SIG-M5 treated with dmso at 0.1 percent for 504 hours (cell line): ENCODE measurements around the gene SORL1.
A peak's percentile ranks its signal among the peaks of the same experiment; 100 is the strongest.
"Not testable (repeated sequence)": the region's sequence is repeated elsewhere in the genome, so short reads cannot be mapped to it uniquely, and the experiment has no call there.

Source experiments
- DNase-seq: peaks from one replicate; lab custom pipeline; 2025; ENCODE audit not compliant: unreplicated experiment; lab: John Stamatoyannopoulos, UW

SORL1 gene

DNA sequence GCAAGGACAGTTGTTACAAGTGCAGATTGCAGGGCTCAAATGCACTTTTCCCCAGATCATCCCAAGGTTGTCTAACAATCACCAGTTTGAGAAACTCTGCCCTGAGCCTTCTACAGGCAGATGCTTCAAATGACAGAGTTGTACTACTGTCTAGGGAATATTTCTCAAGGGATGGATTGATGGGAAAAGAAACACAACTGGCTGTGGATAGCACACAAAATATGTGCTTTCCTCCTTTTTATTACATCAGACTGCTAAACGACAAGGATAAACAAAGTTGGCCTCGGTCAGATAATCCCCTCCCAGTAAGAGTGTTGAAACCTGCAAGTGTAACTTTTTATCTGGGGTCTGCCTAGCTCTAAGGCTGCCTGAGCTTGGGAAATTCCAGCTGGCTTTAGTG is 47.3 kb downstream of the SORL1 start:
- no peak for DNase-seq

DNA sequence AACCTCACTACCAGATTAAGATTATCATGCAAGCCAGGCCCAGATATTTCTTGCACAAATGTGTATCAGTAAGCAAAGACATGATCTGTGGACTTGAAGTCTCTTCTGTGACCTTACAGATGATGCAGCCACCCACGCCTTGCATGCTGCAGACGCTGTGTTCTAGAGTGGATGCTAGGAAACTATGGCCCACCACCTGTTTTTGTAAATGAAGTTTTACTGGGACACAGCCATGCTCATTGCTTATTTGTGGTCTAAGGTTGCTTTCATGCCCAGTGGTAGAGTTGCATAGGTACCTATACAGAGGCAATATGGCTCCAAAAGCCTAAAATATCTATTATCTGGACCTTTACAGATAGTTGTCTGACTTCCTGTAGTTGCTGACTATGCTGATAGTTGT is 48.2 kb downstream of the SORL1 start:
- no peak for DNase-seq

DNA sequence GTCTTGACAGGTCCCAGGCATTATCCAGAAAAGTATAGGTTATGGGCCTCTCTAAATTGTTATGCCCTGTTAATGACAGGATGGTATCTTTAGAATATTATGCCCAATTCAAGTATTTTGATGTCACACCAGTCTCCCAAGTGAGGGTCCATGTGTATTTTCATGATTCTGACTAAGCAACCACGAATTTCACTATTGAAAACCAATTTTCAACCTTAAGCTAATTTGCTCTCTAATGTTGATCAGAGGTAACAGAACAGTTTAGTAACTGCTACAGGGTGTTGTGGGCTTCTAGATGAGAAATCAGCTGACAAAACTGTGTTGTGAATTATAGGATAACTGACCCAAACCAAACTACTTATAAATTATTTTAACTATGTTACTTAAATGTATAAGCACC is 48.6 kb downstream of the SORL1 start:
- no peak for DNase-seq

DNA sequence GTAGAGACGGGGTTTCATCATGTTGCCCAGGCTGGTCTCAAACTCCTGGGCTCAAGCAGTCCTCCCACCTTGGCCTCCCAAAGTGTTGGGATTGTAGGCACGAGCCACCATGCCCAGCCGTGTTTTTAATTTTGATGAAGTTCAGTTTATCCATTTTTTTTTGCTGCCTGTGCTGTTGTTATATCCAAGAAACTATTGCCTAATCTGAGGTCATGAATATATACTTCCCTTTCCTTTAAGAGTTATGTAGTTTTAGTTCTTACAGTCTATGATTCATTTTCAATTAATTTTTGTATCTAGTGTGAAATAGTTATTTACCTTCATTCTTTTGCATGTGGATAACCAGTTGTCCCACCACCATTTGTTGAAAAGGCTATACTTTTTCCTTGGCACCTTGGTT is 50.9 kb downstream of the SORL1 start:
- DNase-seq, result peak; percentile 71

DNA sequence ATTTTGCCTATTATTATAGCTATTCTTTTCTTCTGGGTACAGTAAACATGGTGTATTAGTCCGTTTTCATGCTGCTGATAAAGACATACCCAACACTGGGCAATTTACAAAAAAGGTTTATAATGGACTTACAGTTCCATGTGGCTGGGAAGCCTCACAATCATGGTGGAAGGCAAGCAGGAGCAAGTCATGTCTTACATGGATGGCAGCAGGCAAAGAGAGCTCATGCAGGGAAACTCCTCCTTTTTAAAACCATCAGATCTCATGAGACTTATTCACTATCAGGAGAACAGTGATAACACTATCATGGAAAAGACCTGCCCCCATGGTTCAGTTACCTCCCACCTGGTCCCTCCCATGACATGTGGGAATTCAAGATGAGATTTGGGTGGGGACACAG is 54.1 kb downstream of the SORL1 start:
- not testable (repeated sequence) for DNase-seq

DNA sequence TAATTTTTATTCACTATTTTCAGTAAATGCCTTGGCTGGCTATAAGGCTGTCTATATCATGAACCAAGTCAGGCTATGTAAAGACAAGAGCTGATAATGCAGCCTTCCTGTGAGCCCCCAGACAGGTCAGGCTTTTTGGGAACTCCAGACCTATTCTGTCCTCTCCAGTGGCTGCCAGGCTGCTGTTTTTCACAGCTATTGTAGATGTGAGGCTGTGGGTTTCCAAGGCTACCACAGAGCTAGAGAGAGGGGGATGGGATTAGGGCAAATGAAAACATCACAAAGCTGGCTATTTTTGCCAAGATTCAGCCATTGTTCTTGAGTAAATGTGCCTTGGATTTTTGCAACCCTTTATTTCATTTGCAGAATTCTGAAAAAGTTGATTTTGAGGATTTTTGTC is 56.3 kb downstream of the SORL1 start:
- DNase-seq, result no peak

DNA sequence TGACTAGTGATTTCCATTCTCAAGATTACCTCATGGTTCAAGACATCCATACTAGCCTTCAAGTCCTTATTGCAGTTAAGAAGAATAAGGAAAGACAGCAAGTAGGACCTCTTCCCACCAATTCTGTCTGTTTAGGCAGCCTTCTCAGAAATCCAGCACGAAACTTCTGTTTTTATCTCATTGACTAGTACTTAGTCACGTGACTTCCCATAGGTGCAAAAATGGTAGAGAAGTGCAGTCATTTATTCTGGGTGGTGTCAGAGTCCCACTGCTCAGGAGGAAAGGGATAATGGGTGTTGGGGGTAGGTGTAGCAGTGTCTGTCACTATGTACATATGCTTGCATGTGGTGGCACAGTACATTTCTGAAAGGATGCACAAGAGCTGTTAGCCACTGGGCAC is 58.3 kb downstream of the SORL1 start:
- no peak for DNase-seq

DNA sequence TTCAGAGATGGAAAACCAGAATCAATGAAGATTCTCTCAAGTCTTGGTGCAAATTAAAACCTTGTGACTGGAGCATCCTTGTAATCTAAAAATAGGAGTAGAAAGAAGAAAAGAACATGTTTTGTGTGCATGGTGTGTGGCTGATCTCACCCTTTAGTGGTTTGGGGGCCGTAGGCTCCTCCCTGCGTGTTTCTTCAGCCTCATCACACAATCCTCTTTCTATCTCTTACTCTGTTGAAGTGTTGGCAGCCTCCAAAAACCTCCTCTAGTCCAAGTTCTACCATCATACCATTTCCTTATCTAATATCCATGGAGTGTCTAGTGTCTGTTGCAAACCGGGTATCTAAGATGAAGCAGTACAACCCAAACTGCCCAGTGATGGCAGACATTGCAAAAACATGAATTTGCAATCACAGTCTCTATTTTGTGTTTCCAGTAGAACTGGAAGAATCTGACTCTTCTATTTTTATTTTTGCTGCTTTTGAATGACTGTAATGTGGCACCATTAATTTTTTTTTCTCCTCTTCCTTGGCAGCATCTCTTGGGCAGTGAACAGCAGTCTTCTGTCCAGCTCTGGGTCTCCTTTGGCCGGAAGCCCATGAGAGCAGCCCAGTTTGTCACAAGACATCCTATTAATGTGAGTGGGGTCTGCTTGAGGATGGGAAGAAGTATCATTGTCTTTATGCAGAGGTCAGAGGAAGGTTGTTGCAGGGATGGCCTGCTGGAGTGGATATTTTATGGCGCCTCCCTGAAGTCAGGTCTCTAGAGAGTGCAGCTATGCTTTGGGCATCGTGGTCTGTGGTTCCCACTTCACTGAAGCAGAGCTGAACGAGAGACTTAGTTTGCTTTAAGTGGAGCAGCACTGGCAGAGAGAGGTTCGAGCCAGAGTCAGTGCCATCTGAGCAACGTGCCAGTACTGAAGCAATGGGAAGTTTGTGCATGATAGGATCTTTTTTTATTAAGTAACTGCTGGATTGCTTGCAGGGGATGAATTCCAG is 60.7 kb downstream of the SORL1 start:
- DNase-seq, result no peak

DNA sequence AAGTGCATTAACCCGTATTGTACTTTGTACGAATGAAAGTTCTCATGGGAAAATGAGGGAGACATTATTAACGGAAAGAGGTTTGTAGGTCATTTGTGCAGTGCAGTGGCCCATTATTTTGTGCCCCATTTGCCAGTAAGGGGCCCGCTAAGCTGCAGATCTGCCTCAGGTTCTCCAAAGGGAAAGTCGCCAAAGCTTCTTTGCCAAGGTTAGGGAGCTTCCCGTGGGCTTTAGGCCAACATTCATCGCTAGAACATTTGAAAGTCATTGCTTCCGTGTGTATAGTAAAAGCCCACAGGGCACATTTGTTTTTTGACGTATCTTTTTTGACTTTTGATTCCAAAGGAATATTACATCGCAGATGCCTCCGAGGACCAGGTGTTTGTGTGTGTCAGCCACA is 61.7 kb downstream of the SORL1 start:
- DNase-seq, result no peak

DNA sequence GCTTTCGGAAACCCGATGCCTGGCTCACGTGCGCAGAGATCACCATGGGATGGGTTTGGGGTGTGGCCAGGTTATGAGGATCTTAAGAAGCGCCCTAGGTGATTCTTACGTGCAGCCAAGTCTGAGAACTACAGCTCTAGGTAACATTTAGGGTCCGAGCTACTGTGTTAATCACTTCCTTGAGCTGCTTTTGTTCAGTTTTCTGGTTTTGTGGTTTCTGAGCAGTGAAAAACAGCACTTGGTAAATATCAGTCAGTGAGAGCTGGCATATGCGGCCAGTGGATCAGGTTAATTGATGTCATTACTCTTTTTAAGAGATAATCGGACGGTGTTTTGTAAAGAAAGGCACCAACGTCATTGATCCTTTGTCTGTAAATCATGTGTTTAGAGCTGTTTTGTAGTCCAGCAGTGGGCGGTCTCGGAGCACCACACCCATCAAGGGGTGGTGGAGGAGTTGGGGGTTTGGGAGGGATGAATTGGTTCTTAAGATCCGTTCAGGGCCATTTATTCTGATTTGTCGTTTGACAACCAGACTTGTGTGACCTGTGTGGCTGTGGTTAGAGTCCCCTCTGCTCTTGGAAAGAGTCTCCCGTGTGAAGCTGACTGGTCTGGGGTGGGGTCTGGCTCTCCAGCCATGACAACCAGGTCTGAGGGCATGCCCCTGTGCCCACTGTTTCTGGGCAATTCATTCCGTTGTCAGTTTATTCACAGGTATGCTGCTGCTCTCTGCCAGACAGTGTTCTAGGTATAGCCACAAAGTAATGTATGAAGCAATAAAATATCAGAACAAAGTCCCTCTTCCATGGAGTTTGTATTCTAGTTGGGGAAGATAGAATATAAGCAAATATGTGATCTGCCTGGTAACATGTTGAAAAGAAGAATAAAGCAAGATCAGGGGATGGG is 62.6 kb downstream of the SORL1 start:
- DNase-seq, result no peak

DNA sequence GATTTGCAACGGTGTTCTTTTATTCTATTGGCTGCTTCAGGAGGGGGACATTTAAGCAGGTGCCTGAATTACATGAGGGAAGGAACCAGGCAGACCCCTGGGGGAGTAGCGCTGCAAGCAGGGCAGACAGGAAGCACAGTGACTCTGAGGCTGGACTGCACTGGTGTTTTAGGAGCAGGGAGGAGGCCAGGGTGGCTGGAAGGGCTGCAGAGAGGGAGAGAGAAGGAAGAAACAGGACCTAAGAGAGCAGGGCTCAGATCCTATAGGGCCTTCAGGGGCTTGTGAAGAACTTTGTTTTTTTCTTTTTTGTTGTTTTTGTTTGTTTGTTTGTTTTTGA is 63.2 kb downstream of the SORL1 start:
- no peak for DNase-seq

DNA sequence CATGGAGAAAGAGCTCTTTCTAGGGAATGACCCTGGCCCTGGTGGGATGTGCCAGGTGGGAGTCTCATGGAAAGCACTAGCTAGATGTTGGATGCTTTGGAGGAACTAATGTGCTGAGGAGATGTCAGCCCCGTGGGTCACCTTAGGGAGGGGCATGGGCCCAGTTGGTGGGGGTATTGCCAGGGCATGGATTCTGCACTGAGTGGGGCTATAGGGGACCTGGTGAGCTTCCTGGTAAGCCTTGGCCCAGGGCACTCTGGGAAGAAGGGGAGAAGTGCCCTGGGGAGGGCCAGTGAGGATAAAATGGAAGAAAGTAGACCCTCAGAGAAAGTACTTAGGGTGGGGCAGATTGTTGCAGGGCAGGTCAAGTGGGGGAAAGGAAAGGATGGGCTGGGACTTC is 65.9 kb downstream of the SORL1 start:
- no peak for DNase-seq

DNA sequence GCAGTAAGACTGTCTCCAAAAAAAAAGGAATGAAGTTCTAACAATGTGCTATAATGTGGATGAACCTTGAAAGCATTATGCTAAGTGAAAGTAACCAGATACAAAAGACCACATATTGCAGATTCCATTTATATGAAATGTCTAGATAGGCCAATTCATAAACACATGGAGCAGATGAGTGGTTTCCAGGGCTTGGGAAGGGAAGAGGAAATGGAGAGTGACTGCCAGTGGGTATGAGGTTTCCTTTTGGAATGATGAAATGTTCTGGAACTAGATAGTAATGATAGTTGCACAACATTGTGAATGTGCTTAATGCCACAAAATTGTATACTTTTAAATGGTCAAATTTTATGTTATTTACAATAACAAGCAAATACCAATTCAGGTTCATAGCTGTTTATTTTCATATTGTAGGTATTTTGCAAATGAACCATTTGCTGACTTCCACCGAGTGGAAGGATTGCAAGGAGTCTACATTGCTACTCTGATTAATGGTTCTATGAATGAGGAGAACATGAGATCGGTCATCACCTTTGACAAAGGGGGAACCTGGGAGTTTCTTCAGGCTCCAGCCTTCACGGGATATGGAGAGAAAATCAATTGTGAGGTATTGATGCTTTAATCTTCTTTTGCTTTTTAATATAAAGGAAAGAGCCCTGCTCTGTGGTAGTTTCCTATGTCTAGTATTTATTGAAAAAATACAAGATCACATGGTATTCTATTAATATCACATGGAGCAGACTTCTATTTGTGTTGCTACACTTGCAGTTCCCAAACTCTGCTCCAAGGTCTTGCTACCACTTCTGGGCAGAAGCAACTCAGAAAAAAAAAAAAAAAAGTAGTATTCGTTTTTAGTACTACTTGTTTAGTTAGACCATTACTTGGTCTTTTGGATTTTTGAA is 68.4 kb downstream of the SORL1 start:
- no peak for DNase-seq

DNA sequence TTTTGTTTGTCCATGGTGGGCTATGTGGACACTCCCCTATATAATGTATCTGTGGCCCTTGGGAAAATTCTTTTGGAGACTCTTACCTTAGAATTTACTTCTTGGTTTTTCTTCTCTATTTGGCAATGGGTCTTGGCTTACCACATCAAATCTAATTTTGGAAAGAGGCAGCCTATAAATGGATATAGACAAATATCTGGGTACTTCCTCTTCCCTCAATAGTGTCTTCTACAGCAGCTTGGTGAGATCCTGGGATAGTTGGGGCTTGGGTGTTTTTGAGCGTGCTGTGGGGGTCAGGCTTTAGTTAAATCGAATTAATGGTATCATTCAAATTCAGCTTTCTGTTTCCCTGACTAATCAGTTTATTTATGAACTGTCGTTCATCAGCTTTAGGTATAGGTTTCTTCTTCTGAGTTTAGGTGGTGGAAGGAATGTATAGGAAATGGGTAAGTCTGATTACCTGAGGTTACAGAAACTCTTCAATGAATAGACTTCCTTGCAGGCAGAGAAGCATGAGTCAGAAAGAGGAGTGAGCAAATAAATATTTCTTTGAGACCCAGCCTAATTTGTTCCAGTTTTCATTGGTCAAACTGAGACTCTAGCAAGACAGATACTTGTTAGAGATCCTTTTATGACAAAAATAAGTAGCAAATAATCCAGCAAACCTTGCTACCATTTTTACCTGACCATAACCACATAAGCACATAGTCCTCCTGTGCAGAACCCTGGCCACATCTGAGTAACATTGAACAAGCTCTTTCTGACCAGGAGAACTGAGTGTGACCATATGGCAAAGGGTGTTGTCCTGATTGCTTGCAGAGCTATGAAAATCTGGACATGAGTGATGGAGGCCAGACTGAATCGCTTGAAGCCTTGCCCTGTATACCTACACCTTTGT is 69.3 kb downstream of the SORL1 start:
- peak; percentile 72 for DNase-seq

DNA sequence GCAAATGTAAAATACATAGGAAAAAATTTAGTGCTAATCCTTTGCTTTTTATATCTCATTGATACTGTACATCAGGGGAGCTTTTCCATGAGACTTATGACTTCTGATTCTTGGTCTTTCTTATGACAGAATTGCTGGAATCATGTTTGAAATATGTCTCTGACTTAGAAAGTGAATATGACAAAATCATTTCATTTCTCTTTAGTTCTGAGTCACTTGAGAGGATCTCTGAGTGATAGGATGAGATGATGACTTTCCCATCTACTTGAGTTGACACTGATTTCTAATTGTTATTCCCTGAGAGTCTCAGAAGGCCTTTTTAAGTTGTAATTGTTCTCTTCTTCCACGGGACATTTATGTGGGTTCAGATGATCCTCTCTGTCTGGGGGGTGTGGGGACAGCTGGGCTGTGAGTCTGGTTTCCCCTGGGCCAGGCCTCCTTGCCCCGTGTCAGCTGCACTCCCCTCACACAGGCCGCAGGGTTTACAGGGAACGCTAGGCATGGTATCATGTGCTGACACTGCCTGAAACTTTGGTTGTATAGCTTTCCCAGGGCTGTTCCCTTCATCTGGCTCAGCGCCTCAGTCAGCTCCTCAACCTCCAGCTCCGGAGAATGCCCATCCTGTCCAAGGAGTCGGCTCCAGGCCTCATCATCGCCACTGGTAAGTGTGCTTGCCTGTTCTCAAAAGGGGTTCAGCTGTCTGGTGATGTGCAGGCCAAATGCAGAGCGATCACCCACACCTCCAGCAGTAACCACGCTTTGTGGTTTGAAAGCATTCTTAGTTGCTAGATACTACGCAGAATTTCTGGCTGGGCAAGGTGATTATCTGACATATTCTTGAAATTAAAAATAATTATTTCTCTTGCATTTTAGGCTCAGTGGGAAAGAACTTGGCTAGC is 70.2 kb downstream of the SORL1 start:
- DNase-seq, result no peak

DNA sequence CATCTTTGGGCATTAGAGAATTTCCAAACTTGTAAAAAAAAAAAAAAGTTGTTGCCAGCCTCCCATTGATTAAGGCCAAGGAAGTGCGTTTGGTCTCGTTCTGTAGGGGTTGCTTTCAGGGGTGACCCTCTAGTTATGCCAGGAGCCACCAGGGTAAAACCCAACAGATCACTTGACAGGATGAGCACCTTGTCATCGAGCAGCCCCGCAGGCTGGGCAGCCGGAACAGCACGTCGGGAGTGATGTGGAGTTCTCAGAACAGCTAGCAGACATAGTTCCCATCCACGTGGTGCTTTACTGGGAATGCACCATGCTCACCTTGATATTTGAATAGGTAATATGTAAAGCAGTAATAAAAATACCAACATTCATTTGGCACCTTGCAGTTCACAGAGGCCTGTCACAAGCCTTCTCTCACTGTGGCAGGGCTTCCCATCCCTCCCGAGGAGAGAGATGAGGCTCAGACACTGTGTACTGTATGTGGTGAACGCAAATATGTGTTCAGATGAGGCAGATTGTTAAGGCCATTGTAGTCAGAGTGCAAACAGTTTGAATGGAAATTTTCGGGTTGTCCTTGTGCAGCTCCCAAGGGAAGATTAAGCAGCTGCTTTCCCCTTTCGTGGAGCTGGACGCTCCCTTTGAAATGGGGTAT is 71.6 kb downstream of the SORL1 start:
- DNase-seq, result no peak

DNA sequence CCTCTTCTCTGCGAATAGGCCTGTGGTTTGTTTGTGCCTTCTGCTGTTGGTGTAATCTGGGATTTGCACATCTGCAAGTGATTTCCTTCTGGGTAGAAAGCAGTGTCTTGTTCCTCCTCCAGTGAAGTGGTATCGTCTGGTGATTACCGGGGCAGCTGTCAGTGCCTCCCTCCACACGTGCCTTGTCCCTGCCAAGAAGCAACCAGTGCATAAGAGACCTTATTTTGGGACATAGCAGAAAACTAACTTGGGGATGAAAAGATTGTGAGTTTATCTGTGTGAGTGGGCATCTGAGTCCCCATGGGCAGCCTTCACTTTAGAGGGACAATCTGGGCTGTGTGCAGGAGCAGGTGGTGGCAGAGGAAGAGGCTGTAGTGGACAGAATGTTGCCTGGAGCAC is 72.1 kb downstream of the SORL1 start:
- no peak for DNase-seq

DNA sequence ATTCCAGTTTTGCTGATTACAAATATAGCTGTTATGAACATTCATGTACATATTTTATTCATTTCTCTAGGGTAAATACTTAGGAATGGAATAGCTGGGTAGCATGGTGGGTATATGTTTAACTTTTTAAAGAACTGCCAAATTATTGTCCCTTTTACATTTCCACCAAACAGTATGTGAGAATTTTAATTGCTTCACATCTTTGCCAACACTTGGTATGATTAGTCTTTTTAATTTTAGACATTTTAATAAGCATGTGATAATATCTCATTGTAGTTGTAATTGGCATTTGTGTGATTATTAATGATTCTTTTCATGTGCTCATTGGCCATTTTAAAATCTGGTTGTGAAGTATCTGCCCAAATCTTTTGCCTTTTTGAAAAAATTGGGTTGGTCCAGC is 73.3 kb downstream of the SORL1 start:
- no peak for DNase-seq

DNA sequence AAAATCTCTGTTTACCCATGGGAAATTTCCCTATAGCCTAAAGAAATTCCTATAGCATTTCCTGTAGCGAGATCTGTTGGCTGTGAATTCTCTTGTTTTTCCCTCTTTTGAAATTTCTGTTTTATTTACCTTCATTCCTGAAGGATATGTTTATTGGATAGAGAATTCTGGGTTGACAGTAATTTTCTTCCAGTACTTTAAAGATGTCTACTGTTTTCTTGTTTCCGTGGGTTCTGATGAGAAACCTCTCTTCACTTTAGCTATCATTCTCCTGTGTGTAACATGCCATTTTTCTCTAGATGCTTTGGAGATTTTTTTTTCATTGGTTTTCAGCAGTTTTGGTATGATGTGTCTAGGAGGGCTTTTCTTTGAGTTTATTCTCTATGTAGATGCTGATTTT is 78.1 kb downstream of the SORL1 start:
- DNase-seq, result no peak
